Peyer's patch (tissue), 4 donors: ENCODE results near the gene DNAH17.

Experiments
- POLR2A ChIP-seq, 2 donors: fragments of 450-650 bp; IDR thresholded peaks; one replicate each; pipeline ENCODE4 v1.5.1; 2017; ENCODE audit warnings: antibody characterized with exemption in 2 of 2, mild to moderate bottlenecking in 2 of 2, moderate library complexity in 2 of 2
- TF ChIP-seq, protein P1 (sequence below), 6 experiments: fragments of 450-650 bp in 4 of 6; fragments of 200-600 bp in 2 of 6; sonication (generic) in 1 of 6; IDR thresholded peaks; one replicate each; pipeline ENCODE4 v1.5.1; 2017 to 2019; ENCODE audit warnings: antibody characterized with exemption in 6 of 6, mild to moderate bottlenecking in 3 of 6, moderate library complexity in 1 of 6

DNA sequence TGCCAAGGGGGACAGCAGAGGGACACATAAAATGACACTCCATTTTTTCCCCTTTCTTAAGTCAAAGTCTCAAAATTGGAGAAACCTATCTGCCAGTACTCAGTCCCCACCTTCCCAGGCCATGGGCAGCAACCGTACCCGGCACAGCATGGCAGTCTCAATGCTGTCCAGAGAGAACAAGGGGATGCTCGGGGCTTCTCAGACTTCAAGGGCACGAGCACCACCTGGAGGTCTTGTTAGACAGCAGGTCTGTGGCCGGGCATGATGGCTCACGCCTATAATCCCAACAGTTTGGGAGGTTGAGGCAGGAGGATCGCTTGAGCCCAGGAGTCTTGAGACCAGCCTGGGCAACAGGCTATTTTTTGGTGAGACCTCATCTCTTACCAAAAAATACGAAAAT is 3.2 kb downstream of the DNAH17 start:
- TF ChIP-seq, protein P1, sequence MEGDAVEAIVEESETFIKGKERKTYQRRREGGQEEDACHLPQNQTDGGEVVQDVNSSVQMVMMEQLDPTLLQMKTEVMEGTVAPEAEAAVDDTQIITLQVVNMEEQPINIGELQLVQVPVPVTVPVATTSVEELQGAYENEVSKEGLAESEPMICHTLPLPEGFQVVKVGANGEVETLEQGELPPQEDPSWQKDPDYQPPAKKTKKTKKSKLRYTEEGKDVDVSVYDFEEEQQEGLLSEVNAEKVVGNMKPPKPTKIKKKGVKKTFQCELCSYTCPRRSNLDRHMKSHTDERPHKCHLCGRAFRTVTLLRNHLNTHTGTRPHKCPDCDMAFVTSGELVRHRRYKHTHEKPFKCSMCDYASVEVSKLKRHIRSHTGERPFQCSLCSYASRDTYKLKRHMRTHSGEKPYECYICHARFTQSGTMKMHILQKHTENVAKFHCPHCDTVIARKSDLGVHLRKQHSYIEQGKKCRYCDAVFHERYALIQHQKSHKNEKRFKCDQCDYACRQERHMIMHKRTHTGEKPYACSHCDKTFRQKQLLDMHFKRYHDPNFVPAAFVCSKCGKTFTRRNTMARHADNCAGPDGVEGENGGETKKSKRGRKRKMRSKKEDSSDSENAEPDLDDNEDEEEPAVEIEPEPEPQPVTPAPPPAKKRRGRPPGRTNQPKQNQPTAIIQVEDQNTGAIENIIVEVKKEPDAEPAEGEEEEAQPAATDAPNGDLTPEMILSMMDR (IDR thresholded peaks at IDR 0.05), result no peak
- TF ChIP-seq POLR2A (IDR thresholded peaks at IDR 0.05), result no peak
